Neural cell (in vitro differentiated cells): ENCODE measurements around the gene PPP2R5E.

Experiments
- EP300 ChIP-seq: fragments of 450-650 bp; conservative IDR thresholded peaks from 2 replicates; pipeline ENCODE4 v1.6.1; 2014; ENCODE audit warnings: antibody characterized with exemption, mild to moderate bottlenecking, moderate library complexity; ENCODE audit not compliant: poor library complexity, severe bottlenecking
- EZH2 ChIP-seq: fragments of 200-600, 300-800 bp; shearing (Covaris generic), sonication (generic); IDR thresholded peaks from 2 replicates; pipeline ENCODE4 v1.6.1; 2014; ENCODE audit warnings: antibody characterized with exemption, low read length, borderline replicate concordance, mild to moderate bottlenecking; ENCODE audit not compliant: insufficient read depth, poor library complexity, severe bottlenecking
- POLR2AphosphoS5 ChIP-seq: IDR thresholded peaks from 2 replicates; pipeline ENCODE4 v1.6.1; 2012
- RAD21 ChIP-seq: fragments of 450-650 bp; conservative IDR thresholded peaks from 2 replicates; pipeline ENCODE4 v1.6.1; 2014; ENCODE audit warnings: antibody characterized with exemption, mild to moderate bottlenecking, moderate library complexity
- SMC3 ChIP-seq: fragments of 450-650 bp; conservative IDR thresholded peaks from 2 replicates; pipeline ENCODE4 v1.6.1; 2014; ENCODE audit warnings: antibody characterized with exemption, mild to moderate bottlenecking, moderate library complexity; ENCODE audit not compliant: poor library complexity
- TF ChIP-seq, protein P1 (sequence below): fragments of 450-650 bp; IDR thresholded peaks from 2 replicates; pipeline ENCODE4 v1.5.1; 2014; ENCODE audit warnings: antibody characterized with exemption, mild to moderate bottlenecking, moderate library complexity; ENCODE audit not compliant: poor library complexity, severe bottlenecking
- TF ChIP-seq, protein P2 (sequence below): IDR thresholded peaks from 2 replicates; pipeline ENCODE4 v1.6.1; 2012; ENCODE audit warnings: borderline replicate concordance

DNA sequence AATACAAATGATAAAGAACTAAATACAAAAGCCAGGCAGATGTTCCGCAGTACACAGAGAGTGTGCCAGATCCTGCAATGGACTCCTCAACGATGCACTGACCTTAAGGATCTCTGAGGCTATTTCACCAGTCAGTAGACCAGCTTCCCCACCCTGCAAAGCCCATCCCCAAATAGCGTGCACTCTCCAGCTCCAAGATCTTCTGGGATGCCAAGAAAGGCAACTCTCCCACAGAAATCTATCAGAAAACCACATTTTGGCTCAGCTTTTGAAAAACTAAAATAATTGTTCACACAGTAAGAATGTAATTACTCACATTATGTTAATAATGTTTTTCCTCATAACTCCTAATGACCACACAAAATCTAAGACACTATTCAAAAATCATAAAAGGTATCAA is 90.4 kb downstream of the PPP2R5E start:
- TF ChIP-seq EZH2: no peak
- TF ChIP-seq, protein P1, sequence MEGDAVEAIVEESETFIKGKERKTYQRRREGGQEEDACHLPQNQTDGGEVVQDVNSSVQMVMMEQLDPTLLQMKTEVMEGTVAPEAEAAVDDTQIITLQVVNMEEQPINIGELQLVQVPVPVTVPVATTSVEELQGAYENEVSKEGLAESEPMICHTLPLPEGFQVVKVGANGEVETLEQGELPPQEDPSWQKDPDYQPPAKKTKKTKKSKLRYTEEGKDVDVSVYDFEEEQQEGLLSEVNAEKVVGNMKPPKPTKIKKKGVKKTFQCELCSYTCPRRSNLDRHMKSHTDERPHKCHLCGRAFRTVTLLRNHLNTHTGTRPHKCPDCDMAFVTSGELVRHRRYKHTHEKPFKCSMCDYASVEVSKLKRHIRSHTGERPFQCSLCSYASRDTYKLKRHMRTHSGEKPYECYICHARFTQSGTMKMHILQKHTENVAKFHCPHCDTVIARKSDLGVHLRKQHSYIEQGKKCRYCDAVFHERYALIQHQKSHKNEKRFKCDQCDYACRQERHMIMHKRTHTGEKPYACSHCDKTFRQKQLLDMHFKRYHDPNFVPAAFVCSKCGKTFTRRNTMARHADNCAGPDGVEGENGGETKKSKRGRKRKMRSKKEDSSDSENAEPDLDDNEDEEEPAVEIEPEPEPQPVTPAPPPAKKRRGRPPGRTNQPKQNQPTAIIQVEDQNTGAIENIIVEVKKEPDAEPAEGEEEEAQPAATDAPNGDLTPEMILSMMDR: no peak
- TF ChIP-seq, protein P2, sequence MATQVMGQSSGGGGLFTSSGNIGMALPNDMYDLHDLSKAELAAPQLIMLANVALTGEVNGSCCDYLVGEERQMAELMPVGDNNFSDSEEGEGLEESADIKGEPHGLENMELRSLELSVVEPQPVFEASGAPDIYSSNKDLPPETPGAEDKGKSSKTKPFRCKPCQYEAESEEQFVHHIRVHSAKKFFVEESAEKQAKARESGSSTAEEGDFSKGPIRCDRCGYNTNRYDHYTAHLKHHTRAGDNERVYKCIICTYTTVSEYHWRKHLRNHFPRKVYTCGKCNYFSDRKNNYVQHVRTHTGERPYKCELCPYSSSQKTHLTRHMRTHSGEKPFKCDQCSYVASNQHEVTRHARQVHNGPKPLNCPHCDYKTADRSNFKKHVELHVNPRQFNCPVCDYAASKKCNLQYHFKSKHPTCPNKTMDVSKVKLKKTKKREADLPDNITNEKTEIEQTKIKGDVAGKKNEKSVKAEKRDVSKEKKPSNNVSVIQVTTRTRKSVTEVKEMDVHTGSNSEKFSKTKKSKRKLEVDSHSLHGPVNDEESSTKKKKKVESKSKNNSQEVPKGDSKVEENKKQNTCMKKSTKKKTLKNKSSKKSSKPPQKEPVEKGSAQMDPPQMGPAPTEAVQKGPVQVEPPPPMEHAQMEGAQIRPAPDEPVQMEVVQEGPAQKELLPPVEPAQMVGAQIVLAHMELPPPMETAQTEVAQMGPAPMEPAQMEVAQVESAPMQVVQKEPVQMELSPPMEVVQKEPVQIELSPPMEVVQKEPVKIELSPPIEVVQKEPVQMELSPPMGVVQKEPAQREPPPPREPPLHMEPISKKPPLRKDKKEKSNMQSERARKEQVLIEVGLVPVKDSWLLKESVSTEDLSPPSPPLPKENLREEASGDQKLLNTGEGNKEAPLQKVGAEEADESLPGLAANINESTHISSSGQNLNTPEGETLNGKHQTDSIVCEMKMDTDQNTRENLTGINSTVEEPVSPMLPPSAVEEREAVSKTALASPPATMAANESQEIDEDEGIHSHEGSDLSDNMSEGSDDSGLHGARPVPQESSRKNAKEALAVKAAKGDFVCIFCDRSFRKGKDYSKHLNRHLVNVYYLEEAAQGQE: no peak
- no peak for TF ChIP-seq POLR2AphosphoS5
- no peak for TF ChIP-seq EP300
- no peak for TF ChIP-seq RAD21
- TF ChIP-seq SMC3: no peak
